SK-MEL-5 (cell line): ENCODE measurements around the gene ITGB5. TPM values are rescaled to one million over a fixed set of nuclear protein-coding genes. Genes with fewer than 3 reads are reported as not detected.
"Not testable (repeated sequence)": the region's sequence is repeated elsewhere in the genome, so short reads cannot be mapped to it uniquely, and the experiment has no call there.

Experiments
- DNase-seq: peaks from one replicate; pipeline ENCODE4 v3.0.0-alpha.2; 2016; ENCODE audit warnings: low read depth, low spot score
- in situ Hi-C: cut with HindIII; loops from 2 replicates; pipeline ENCODE4 v1.10.0; 2016; ENCODE audit warnings: low sequenced_read_pairs, high pct_unique_total_duplicates, low pct_unique_long_range_greater_than_20kb
- total RNA-seq: library from RNA; depleted of rRNA; stranded (reverse); fragments of >200 nt; shearing (Covaris generic); gene quantifications from 2 replicates; pipeline ENCODE4 v1.2.3, GENCODE V29; 2014

The ITGB5 gene
- total RNA-seq, 1 experiment from 2014 or later = 103 TPM

DNA sequence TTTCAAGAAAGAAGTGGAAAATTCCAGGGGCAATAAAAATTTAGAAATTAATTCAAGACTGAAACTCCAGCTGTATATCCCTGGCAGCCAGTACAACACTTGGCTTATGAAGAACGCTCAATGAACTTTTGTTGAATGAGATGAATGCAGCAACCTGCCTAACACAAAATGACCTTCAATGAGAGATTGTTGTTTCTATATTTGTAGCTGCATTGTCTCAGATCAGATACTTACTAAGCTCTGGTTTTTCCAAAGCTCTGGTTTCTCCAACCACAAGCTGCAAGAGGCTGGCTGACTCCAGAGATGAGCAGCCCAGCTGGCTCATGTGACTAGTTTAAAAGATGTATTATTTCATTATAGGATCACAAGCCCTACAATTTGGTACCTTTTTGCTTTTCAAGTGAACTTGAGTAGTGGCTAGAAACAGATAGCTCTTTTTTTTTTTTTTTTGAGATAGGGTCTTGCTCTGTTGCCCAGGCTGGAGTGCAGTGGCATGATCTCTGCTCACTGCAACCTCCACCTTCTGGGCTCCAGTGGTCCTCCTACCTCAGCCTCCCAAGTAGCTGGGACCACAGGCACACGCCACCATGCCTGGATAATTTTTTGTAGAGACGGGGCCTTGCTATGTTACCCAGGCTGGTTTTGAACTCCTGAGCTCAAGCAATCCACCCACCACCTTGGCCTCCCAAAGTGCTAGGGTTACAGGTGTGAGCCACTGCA, 99.5 kb downstream of the ITGB5 start:
- in situ Hi-C loops = no loop called here
- peak; percentile 64 for DNase-seq

DNA sequence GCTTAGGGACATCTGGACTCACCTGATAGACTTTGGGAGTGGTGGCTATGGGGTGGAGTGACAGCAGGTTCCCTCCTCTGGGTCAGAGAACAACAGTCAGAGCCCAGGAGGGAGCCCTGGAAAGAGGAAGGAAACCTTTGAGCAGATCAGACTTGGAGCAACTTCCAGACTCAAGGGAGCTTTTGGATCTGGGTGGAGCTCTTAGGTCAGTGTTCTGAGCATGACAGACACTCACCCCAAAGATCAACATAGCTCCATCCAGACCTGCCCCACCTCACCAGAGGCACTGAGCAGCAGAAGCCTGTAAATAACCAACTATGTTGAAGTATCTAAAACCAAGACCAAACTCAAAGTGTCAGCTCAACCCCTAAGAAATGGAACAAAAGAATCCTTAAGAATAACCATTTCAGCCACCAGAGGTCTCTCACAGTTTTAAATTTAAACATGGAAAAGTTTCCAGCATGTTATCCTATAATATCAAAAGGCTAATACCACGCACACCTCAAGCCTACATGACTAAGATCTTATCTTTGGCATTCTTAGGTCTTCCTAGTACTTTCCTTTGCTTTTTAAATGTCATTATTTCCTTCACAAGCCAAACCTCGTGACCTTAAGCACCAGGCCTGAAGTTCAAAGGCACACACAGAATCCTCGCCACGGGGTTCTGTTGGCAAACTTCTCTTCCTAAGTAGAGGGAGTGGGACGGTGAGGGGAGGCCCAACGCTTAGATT, 100.5 kb downstream of the ITGB5 start:
- in situ Hi-C loops = no loop called here
- peak; percentile 53 for DNase-seq

- DNase-seq = no peak
- in situ Hi-C loops = no loop called here
Observed at GRCh38 chr3:124785973-124786372, 101.2 kb downstream of the ITGB5 start.

- in situ Hi-C loops = no loop called here
- DNase-seq = no peak
Observed at GRCh38 chr3:124784686-124785382, 102.3 kb downstream of the ITGB5 start.

DNA sequence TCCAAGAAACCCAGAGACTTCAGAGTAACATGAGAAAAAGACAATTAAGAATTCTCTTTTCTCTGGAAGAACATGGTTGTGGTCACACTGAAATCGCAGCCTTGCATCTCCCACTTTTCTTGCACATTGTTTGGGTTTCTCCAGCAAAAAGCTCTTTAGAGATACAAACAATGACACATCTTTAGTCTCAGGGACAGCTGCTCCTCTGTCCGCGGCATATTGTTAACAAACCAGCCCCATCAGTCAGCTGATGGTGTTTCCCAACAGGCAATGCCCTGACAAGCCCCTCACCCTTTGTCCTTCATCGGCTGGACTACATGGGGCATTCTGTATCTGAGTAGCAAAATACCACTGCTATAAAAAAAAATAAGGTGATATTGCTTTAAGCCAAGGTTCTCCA, 103.5 kb downstream of the ITGB5 start:
- in situ Hi-C loops = no loop called here
- no peak for DNase-seq

DNA sequence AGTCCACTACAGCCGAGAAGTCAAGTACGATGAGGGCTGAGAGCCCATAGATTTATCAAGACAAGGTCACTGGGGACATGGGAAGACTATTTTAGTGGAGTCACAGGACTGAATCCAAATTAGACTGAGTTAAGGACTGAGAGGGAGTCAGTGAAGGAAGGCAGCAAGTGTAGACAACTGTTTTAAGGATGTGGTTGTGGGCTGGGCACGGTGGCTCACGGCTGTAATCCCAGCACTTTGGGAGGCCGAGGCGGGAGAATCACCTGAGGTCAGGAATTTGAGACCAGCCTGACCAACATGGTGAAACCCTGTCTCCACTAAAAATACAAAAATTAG, 104.8 kb downstream of the ITGB5 start:
- in situ Hi-C loops, DNase-seq: not testable (repeated sequence)

- in situ Hi-C loops = no loop called here
Observed at GRCh38 chr3:124781476-124782376, 105.4 kb downstream of the ITGB5 start.

GRCh38 chr3:124780761-124781475, 106.2 kb downstream of the ITGB5 start:
- in situ Hi-C loops = no loop called here
- DNase-seq = no peak

More at GRCh38 chr3:124781476-124782376, 105.4 kb downstream of the ITGB5 start:
- DNase-seq = no peak

- DNase-seq = peak; percentile 26
- in situ Hi-C loops = no loop called here
Observed at GRCh38 chr3:124780356-124780755, 106.8 kb downstream of the ITGB5 start.

GRCh38 chr3:124779751-124780191, 107.4 kb downstream of the ITGB5 start:
- in situ Hi-C loops = no loop called here

DNA sequence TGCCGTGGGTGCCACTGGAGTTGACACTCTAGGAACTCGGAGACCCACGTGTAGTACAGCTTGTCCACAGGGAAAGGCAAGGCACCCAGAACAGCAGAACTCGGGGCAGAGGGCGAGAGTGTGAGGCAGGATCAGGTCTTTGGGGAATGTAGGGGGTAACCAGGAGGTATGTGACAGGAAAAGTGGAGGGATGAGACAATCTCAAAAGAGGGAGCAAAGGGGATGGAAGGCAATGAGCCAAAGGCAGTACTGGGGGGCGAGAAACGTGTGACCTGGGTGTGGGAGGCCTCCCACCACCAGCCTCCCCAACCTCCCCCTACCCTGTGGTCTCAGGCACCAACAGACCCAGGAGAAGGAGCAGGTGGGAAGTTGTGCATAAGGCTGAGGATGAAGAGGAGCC, 108.0 kb downstream of the ITGB5 start:
- in situ Hi-C loops = no loop called here
- DNase-seq = no peak

More at GRCh38 chr3:124779751-124780191, 107.4 kb downstream of the ITGB5 start:
- DNase-seq = no peak

DNA sequence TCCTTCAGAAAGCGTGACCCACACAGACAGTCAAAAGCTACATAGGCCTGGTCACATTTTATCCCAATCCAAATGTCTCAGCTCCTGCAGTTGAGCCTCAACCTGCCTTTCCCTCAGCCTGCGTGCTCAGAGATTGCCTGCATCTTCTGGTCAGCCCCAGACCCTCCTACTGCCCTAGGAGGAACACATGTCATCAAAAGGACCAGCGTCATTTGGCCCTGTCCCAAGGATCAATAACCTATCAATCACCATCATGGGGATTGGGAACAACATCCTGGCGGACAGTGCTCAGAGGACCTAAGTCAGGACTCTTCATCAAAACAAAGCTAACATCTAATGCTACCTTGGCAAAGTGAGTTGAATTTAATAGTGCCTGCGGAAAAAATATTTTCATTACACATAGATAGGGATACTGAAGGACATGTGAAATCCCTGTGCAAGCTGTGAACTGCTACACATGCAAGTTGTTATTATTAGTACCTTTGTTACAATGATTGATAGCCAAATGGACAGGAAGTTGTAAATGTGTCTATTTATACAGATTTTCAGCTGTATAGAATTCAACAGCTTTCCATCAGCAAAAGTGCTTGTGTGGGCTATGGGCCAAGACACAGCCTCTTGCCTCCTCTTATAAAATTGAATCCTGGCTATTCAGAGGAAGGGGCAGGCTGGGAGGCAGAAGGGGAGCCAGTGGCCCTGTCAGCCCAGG, 109.2 kb downstream of the ITGB5 start:
- no peak for DNase-seq
- in situ Hi-C loops = no loop called here

GRCh38 chr3:124776856-124777255, 110.3 kb downstream of the ITGB5 start:
- in situ Hi-C loops = no loop called here
- DNase-seq = no peak

GRCh38 chr3:124775877-124776276, 111.3 kb downstream of the ITGB5 start:
- in situ Hi-C loops = no loop called here
- no peak for DNase-seq

GRCh38 chr3:124774841-124775402, 112.2 kb downstream of the ITGB5 start:
- in situ Hi-C loops = no loop called here

GRCh38 chr3:124774327-124774718, 112.8 kb downstream of the ITGB5 start:
- in situ Hi-C loops = no loop called here
- no peak for DNase-seq

More at GRCh38 chr3:124774841-124775402, 112.2 kb downstream of the ITGB5 start:
- no peak for DNase-seq
